ENCODE results near the gene TLN1.

The TLN1 gene

GRCh38 chr9:35673132-35674024, 58.6 kb downstream of the TLN1 start, which contains the start of gene CA9:
Gene CA9, plus strand, starts transcription at chr9:35673928. Its CDS starts 32 bp downstream, at chr9:35673960.
- peaks cover 22% of the 10 kb centered on the region for H3K27me3 ChIP-seq (ENCODE audit: control insufficient read depth, insufficient read depth, low read length)
- no peaks in the 10 kb centered on the region for H3K36me3 ChIP-seq (ENCODE audit: control insufficient read depth, insufficient read depth, low read length)
- H3K27ac ChIP-seq (ENCODE audit: low read depth, low read length), result no peak within 1 kb of the TSS
- no peak within 1 kb of the TSS for H3K9ac ChIP-seq (ENCODE audit: low read length)
- H3K4me3 ChIP-seq (ENCODE audit: low read depth, low read length), result no peak within 1 kb of the TSS
- H3K4me1 ChIP-seq (ENCODE audit: control insufficient read depth, insufficient read depth, low read length), result peaks cover 6% of the 10 kb centered on the region; the same call in 1 of the 2 replicates
- H3K9me3 ChIP-seq (ENCODE audit: control insufficient read depth, insufficient read depth, low read depth, low read length), result no peaks in the 10 kb centered on the region

- Histone ChIP-seq H3K4me1 (ENCODE audit: control insufficient read depth, insufficient read depth, low read length) (peaks cover 3% of the 10 kb centered on the region), H3K4me3 (ENCODE audit: low read depth, low read length) (no peak overlapping the region), H3K9ac (ENCODE audit: low read length) (no peak overlapping the region), H3K27ac (ENCODE audit: low read depth, low read length) (no peak overlapping the region), H3K9me3 (ENCODE audit: control insufficient read depth, insufficient read depth, low read depth, low read length) (no peaks in the 10 kb centered on the region), H3K27me3 (ENCODE audit: control insufficient read depth, insufficient read depth, low read length) (peaks cover 14% of the 10 kb centered on the region), H3K36me3 (ENCODE audit: control insufficient read depth, insufficient read depth, low read length) (no peaks in the 10 kb centered on the region)
Observed at GRCh38 chr9:35669331-35670145, 62.5 kb downstream of the TLN1 start.

GRCh38 chr9:35667939-35668338, 64.1 kb downstream of the TLN1 start:
- peaks cover 6% of the 10 kb centered on the region for H3K36me3 ChIP-seq (ENCODE audit: control insufficient read depth, insufficient read depth, low read length)
- peaks cover 3% of the 10 kb centered on the region for H3K4me1 ChIP-seq (ENCODE audit: control insufficient read depth, insufficient read depth, low read length)
- no peak overlapping the region for H3K9ac ChIP-seq (ENCODE audit: low read length)
- H3K27ac ChIP-seq (ENCODE audit: low read depth, low read length), result no peak overlapping the region
- no peaks in the 10 kb centered on the region for H3K27me3 ChIP-seq (ENCODE audit: control insufficient read depth, insufficient read depth, low read length)
- H3K9me3 ChIP-seq (ENCODE audit: control insufficient read depth, insufficient read depth, low read depth, low read length), result no peaks in the 10 kb centered on the region
- H3K4me3 ChIP-seq (ENCODE audit: low read depth, low read length), result no peak overlapping the region

GRCh38 chr9:35666549-35666948, 65.4 kb downstream of the TLN1 start:
- H3K9me3 ChIP-seq (ENCODE audit: control insufficient read depth, insufficient read depth, low read depth, low read length), result no peaks in the 10 kb centered on the region

GRCh38 chr9:35666045-35666444, 66.0 kb downstream of the TLN1 start:
- H3K9me3 ChIP-seq (ENCODE audit: control insufficient read depth, insufficient read depth, low read depth, low read length), result no peaks in the 10 kb centered on the region
- no peaks in the 10 kb centered on the region for H3K27me3 ChIP-seq (ENCODE audit: control insufficient read depth, insufficient read depth, low read length)
- H3K27ac ChIP-seq (ENCODE audit: low read depth, low read length), result no peak overlapping the region
- H3K9ac ChIP-seq (ENCODE audit: low read length), result no peak overlapping the region
- H3K4me3 ChIP-seq (ENCODE audit: low read depth, low read length), result no peak overlapping the region
- H3K36me3 ChIP-seq (ENCODE audit: control insufficient read depth, insufficient read depth, low read length), result peaks cover 20% of the 10 kb centered on the region
- H3K4me1 ChIP-seq (ENCODE audit: control insufficient read depth, insufficient read depth, low read length), result peaks cover 3% of the 10 kb centered on the region

More at GRCh38 chr9:35666549-35666948, 65.4 kb downstream of the TLN1 start:
- Histone ChIP-seq H3K9ac (ENCODE audit: low read length) (no peak overlapping the region), H3K27ac (ENCODE audit: low read depth, low read length) (no peak overlapping the region), H3K4me1 (ENCODE audit: control insufficient read depth, insufficient read depth, low read length) (peaks cover 3% of the 10 kb centered on the region), H3K4me3 (ENCODE audit: low read depth, low read length) (no peak overlapping the region), H3K36me3 (ENCODE audit: control insufficient read depth, insufficient read depth, low read length) (peaks cover 20% of the 10 kb centered on the region), H3K27me3 (ENCODE audit: control insufficient read depth, insufficient read depth, low read length) (no peaks in the 10 kb centered on the region)

GRCh38 chr9:35665471-35665818, 66.5 kb downstream of the TLN1 start:
- Histone ChIP-seq H3K4me1 (ENCODE audit: control insufficient read depth, insufficient read depth, low read length) (peaks cover 5% of the 10 kb centered on the region), H3K27ac (ENCODE audit: low read depth, low read length) (no peak overlapping the region), H3K27me3 (ENCODE audit: control insufficient read depth, insufficient read depth, low read length) (no peaks in the 10 kb centered on the region), H3K9ac (ENCODE audit: low read length) (no peak overlapping the region), H3K4me3 (ENCODE audit: low read depth, low read length) (peak overlapping the region; percentile 86), H3K36me3 (ENCODE audit: control insufficient read depth, insufficient read depth, low read length) (peaks cover 26% of the 10 kb centered on the region), H3K9me3 (ENCODE audit: control insufficient read depth, insufficient read depth, low read depth, low read length) (no peaks in the 10 kb centered on the region)

GRCh38 chr9:35664531-35665470, 67.2 kb downstream of the TLN1 start, which contains the start of gene ARHGEF39:
Gene ARHGEF39, minus strand, starts transcription at chr9:35665195. Its CDS starts 26 bp downstream, at chr9:35665169.
- no peaks in the 10 kb centered on the region for H3K9me3 ChIP-seq (ENCODE audit: control insufficient read depth, insufficient read depth, low read depth, low read length)
- no peaks in the 10 kb centered on the region for H3K27me3 ChIP-seq (ENCODE audit: control insufficient read depth, insufficient read depth, low read length)
- peaks cover 31% of the 10 kb centered on the region for H3K36me3 ChIP-seq (ENCODE audit: control insufficient read depth, insufficient read depth, low read length)
- H3K4me3 ChIP-seq (ENCODE audit: low read depth, low read length), result peak within 1 kb of the TSS; percentile 86
- H3K9ac ChIP-seq (ENCODE audit: low read length), result peak within 1 kb of the TSS; percentile 87
- H3K27ac ChIP-seq (ENCODE audit: low read depth, low read length), result peak within 1 kb of the TSS; percentile 48; the same call in 1 of the 2 replicates
- peaks cover 5% of the 10 kb centered on the region for H3K4me1 ChIP-seq (ENCODE audit: control insufficient read depth, insufficient read depth, low read length)

- no peak overlapping the region for H3K9ac ChIP-seq (ENCODE audit: low read length)
- no peak overlapping the region for H3K27ac ChIP-seq (ENCODE audit: low read depth, low read length)
- H3K4me1 ChIP-seq (ENCODE audit: control insufficient read depth, insufficient read depth, low read length), result peaks cover 10% of the 10 kb centered on the region
- no peak overlapping the region for H3K4me3 ChIP-seq (ENCODE audit: low read depth, low read length)
- no peaks in the 10 kb centered on the region for H3K9me3 ChIP-seq (ENCODE audit: control insufficient read depth, insufficient read depth, low read depth, low read length)
- no peaks in the 10 kb centered on the region for H3K27me3 ChIP-seq (ENCODE audit: control insufficient read depth, insufficient read depth, low read length)
- H3K36me3 ChIP-seq (ENCODE audit: control insufficient read depth, insufficient read depth, low read length), result peaks cover 31% of the 10 kb centered on the region
Observed at GRCh38 chr9:35662437-35662836, 69.6 kb downstream of the TLN1 start.

- Histone ChIP-seq H3K36me3 (ENCODE audit: control insufficient read depth, insufficient read depth, low read length) (peaks cover 31% of the 10 kb centered on the region), H3K4me1 (ENCODE audit: control insufficient read depth, insufficient read depth, low read length) (peaks cover 10% of the 10 kb centered on the region), H3K4me3 (ENCODE audit: low read depth, low read length) (no peak overlapping the region), H3K9me3 (ENCODE audit: control insufficient read depth, insufficient read depth, low read depth, low read length) (no peaks in the 10 kb centered on the region), H3K9ac (ENCODE audit: low read length) (no peak overlapping the region), H3K27ac (ENCODE audit: low read depth, low read length) (no peak overlapping the region), H3K27me3 (ENCODE audit: control insufficient read depth, insufficient read depth, low read length) (0 out of 2 replicates have a peak, but pooled peaks cover under 1% of the 10 kb centered on the region)
Observed at GRCh38 chr9:35661756-35662350, 70.1 kb downstream of the TLN1 start.

GRCh38 chr9:35660966-35661415, 71.0 kb downstream of the TLN1 start:
- peak overlapping the region; percentile 53 for H3K9ac ChIP-seq (ENCODE audit: low read length)
- H3K9me3 ChIP-seq (ENCODE audit: control insufficient read depth, insufficient read depth, low read depth, low read length), result no peaks in the 10 kb centered on the region
- 0 out of 2 replicates have a peak, but pooled peaks cover 9% of the 10 kb centered on the region for H3K27me3 ChIP-seq (ENCODE audit: control insufficient read depth, insufficient read depth, low read length)
- peak overlapping the region; percentile 24; the same call in 1 of the 2 replicates for H3K27ac ChIP-seq (ENCODE audit: low read depth, low read length)
- no peak overlapping the region for H3K4me3 ChIP-seq (ENCODE audit: low read depth, low read length)
- peaks cover 10% of the 10 kb centered on the region for H3K4me1 ChIP-seq (ENCODE audit: control insufficient read depth, insufficient read depth, low read length)
- H3K36me3 ChIP-seq (ENCODE audit: control insufficient read depth, insufficient read depth, low read length), result peaks cover 31% of the 10 kb centered on the region

All from HUES6 (cell line).